Fibroblast of lung (primary cell): ENCODE data around the gene CYB5A. TPM values are rescaled to one million over a fixed set of nuclear protein-coding genes. Genes with fewer than 3 reads are reported as not detected.

ENCODE experiments used
- DNase-seq, 2 donors: peaks; one replicate each; pipeline versions ENCODE4 v3.0.0 to v3.0.0-alpha.2; 2010; ENCODE audit warnings: low read depth in 2 of 2
- H2AFZ ChIP-seq: 2 replicates; pipeline ENCODE4 v1.5.1; 2012; ENCODE audit warnings: low read length, control low read depth, inconsistent platforms
- H3K27ac ChIP-seq: 2 replicates; pipeline ENCODE4 v1.5.1; 2011; ENCODE audit warnings: low read length, control low read depth; ENCODE audit not compliant: insufficient read depth
- H3K27me3 ChIP-seq: 2 replicates; pipeline ENCODE4 v1.5.1; 2011; ENCODE audit warnings: mild to moderate bottlenecking, low read length; ENCODE audit not compliant: control insufficient read depth, insufficient read depth
- H3K36me3 ChIP-seq: 2 replicates; pipeline ENCODE4 v1.5.1; 2011; ENCODE audit warnings: low read length; ENCODE audit not compliant: control insufficient read depth, insufficient read depth
- H3K4me1 ChIP-seq: 2 replicates; pipeline ENCODE4 v1.5.1; 2011; ENCODE audit warnings: low read length; ENCODE audit not compliant: control insufficient read depth, insufficient read depth; ENCODE audit errors: extremely low read depth
- H3K4me2 ChIP-seq: 2 replicates; pipeline ENCODE4 v1.5.1; 2011; ENCODE audit warnings: low read length, control low read depth; ENCODE audit not compliant: insufficient read depth; ENCODE audit errors: extremely low read depth
- H3K4me3 ChIP-seq, 4 experiments: fragments of 200-600 bp in 1 of 4; sonication (generic) in 1 of 4; replicated peaks in 1 of 4; 2 replicates each; pipeline ENCODE4 v1.5.1; 2011 to 2016; ENCODE audit warnings: low read length in 4 of 4, low read depth in 3 of 4, mild to moderate bottlenecking in 3 of 4, control low read depth in 2 of 4, inconsistent platforms in 1 of 4, mixed read lengths in 1 of 4; ENCODE audit not compliant: insufficient read depth in 1 of 4; ENCODE audit errors: control extremely low read depth in 1 of 4
- H3K79me2 ChIP-seq: 2 replicates; pipeline ENCODE4 v1.5.1; 2012; ENCODE audit warnings: mild to moderate bottlenecking, low read length, inconsistent platforms; ENCODE audit not compliant: control insufficient read depth, insufficient read depth
- H3K9ac ChIP-seq: 2 replicates; pipeline ENCODE4 v1.5.1; 2011; ENCODE audit warnings: mild to moderate bottlenecking, low read length, control low read depth; ENCODE audit not compliant: insufficient read depth
- H3K9me3 ChIP-seq: 2 replicates; pipeline ENCODE4 v1.5.1; 2012; ENCODE audit warnings: low read depth, low read length; ENCODE audit not compliant: control insufficient read depth, insufficient read depth
- H4K20me1 ChIP-seq: 2 replicates; pipeline ENCODE4 v1.5.1; 2011; ENCODE audit warnings: low read length; ENCODE audit not compliant: control insufficient read depth, insufficient read depth; ENCODE audit errors: extremely low read depth
- EZH2 ChIP-seq: IDR thresholded peaks from 2 replicates; pipeline ENCODE4 v1.5.1; 2012; ENCODE audit warnings: low read length, control low read depth, mild to moderate bottlenecking; ENCODE audit errors: missing control alignments
- polyA plus RNA-seq, 2 donors: library from polyadenylated mRNA; depleted of rRNA in 1 of 2; stranded (reverse) in 1 of 2; unstranded in 1 of 2; fragments of >200 nt; gene quantifications; 2 replicates each; pipeline ENCODE4 v1.2.1, GENCODE V29; 2011 to 2012; ENCODE audit warnings: missing spikeins in 1 of 2
- total RNA-seq: library from RNA; depleted of rRNA; stranded (reverse); fragments of >200 nt; gene quantifications from 2 replicates; pipeline ENCODE4 v1.2.1, GENCODE V29; 2014
- TF ChIP-seq, protein P1 (sequence below), 2 donors: IDR thresholded peaks in 1 of 2; conservative IDR thresholded peaks in 1 of 2; 1 replicate in 1 of 2; 2 replicates in 1 of 2; pipeline ENCODE4 v1.5.1; 2011 to 2012; ENCODE audit warnings: low read length in 2 of 2, control low read depth in 1 of 2, inconsistent platforms in 1 of 2, low read depth in 1 of 2, mild to moderate bottlenecking in 1 of 2

Gene CYB5A
- total and polyA plus RNA-seq, 2 donors (not counting 1 experiment from before 2014, with no cell fraction given) = 111 to 113 TPM

DNA sequence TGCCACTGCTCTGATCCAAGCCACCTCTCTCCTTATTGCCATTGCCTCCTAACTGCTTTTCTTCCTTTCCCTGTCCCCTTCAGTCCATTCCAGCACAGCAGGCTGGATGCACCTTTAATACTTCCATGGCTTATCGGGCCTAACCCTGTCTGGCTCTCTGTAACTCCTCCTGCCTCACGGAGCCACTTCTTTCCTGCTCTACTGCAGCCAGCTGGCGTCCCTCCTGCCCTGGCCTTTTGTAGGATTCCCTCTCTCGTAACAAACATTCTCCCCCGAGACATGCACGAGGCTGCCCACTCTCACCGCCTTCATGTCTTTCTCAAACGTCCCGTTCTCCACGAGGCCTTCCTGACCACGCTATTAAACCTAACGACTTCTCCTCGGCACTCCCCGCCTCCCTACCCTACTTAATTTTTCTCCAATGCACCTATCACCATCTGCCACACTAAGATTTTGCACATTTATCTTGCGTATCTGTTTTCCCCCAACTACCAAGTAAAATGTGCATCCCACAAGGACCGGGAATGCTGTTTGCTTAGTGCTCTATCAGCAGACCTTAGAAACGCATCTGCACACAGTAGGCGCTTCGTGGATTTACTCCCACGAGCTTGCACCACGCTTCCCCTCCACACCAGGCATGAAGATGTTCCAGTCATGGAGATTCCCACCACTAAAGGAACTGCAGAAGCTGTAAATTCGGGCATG lies 23.1 kb upstream of the CYB5A start:
- H3K9me3 ChIP-seq = no peaks in the 10 kb centered on the region
- H3K36me3 ChIP-seq = no peaks in the 10 kb centered on the region
- H3K27me3 ChIP-seq = no peaks in the 10 kb centered on the region
- H3K79me2 ChIP-seq = no peaks in the 10 kb centered on the region
- no peak for DNase-seq
- H3K9ac ChIP-seq = no peak overlapping the region
- H4K20me1 ChIP-seq = no peaks in the 10 kb centered on the region
- TF ChIP-seq, protein P1, sequence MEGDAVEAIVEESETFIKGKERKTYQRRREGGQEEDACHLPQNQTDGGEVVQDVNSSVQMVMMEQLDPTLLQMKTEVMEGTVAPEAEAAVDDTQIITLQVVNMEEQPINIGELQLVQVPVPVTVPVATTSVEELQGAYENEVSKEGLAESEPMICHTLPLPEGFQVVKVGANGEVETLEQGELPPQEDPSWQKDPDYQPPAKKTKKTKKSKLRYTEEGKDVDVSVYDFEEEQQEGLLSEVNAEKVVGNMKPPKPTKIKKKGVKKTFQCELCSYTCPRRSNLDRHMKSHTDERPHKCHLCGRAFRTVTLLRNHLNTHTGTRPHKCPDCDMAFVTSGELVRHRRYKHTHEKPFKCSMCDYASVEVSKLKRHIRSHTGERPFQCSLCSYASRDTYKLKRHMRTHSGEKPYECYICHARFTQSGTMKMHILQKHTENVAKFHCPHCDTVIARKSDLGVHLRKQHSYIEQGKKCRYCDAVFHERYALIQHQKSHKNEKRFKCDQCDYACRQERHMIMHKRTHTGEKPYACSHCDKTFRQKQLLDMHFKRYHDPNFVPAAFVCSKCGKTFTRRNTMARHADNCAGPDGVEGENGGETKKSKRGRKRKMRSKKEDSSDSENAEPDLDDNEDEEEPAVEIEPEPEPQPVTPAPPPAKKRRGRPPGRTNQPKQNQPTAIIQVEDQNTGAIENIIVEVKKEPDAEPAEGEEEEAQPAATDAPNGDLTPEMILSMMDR (conservative IDR thresholded peaks at IDR 0.05 in 1 of 2, IDR thresholded peaks at IDR 0.05 in 1 of 2; ENCODE audit: low read depth in 1 of 2, low read length in 2 of 2) = no peak
- no peak for TF ChIP-seq EZH2
- no peak overlapping the region for H3K27ac ChIP-seq
- H3K4me2 ChIP-seq = no peak overlapping the region
- H3K4me1 ChIP-seq = peaks cover 5% of the 10 kb centered on the region
- H3K4me3 ChIP-seq = no peak overlapping the region
- no peak overlapping the region for H2AFZ ChIP-seq

DNA sequence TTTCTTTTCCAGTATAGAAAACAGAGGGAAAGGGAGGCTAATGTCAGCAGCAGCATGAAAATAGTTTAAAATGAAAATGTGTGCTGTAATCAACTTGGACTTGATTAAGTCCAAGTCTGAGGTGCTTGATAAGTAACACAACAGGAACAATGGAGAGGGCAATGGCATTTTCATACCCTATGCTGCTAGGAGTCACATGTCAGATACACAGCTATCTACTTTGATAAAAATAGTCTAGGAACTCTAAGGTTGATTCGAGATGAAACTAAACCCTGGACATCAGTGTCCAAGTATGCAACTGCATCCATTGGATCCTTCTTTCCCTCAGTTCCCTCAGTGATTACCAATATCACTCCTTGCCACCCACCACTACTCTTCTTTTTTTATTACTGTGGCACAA lies 19.2 kb upstream of the CYB5A start:
- no peak overlapping the region for H3K9ac ChIP-seq
- H3K36me3 ChIP-seq = no peaks in the 10 kb centered on the region
- H3K4me3 ChIP-seq = no peak overlapping the region
- H3K4me1 ChIP-seq = no peaks in the 10 kb centered on the region
- H4K20me1 ChIP-seq = no peaks in the 10 kb centered on the region
- no peak overlapping the region for H3K27ac ChIP-seq
- no peak for TF ChIP-seq EZH2
- TF ChIP-seq, protein P1 (conservative IDR thresholded peaks at IDR 0.05 in 1 of 2, IDR thresholded peaks at IDR 0.05 in 1 of 2; ENCODE audit: low read depth in 1 of 2, low read length in 2 of 2) = no peak
- H3K4me2 ChIP-seq = no peak overlapping the region
- H3K79me2 ChIP-seq = no peaks in the 10 kb centered on the region
- H3K27me3 ChIP-seq = no peaks in the 10 kb centered on the region
- no peaks in the 10 kb centered on the region for H3K9me3 ChIP-seq
- DNase-seq = no peak
- H2AFZ ChIP-seq = no peak overlapping the region

DNA sequence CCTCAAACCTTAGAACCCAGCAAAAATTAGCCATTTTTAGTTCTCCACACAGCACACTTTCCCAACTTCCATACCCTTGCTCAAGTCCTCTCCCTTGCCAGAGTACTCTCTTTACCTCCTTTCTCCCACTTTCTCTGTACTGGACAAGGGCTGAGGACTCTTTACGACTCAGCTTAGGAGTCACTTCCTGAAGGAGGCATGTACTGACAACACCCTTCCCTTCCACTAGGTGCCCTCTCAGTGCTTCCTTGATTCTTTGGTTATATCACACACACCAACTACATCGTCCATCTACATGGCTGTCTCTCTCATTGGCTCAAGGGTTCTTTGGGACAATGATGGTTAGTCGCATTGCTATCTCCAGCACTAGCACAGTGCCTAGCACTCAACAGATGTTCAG lies 18.6 kb upstream of the CYB5A start:
- H2AFZ ChIP-seq = peak overlapping the region; percentile 24
- no peaks in the 10 kb centered on the region for H3K27me3 ChIP-seq
- no peak overlapping the region for H3K27ac ChIP-seq
- DNase-seq = peak; percentile 29 to 38
- no peaks in the 10 kb centered on the region for H4K20me1 ChIP-seq
- no peaks in the 10 kb centered on the region for H3K4me1 ChIP-seq
- TF ChIP-seq EZH2 = no peak
- TF ChIP-seq, protein P1 (conservative IDR thresholded peaks at IDR 0.05 in 1 of 2, IDR thresholded peaks at IDR 0.05 in 1 of 2; ENCODE audit: low read depth in 1 of 2, low read length in 2 of 2) = peak; percentile 40 to 53
- peak overlapping the region; percentile 8 for H3K4me2 ChIP-seq
- no peak overlapping the region for H3K4me3 ChIP-seq
- H3K9ac ChIP-seq = no peak overlapping the region
- H3K9me3 ChIP-seq = no peaks in the 10 kb centered on the region
- H3K79me2 ChIP-seq = no peaks in the 10 kb centered on the region
- H3K36me3 ChIP-seq = no peaks in the 10 kb centered on the region
